ENCODE results near the gene LRRC18.

DNA sequence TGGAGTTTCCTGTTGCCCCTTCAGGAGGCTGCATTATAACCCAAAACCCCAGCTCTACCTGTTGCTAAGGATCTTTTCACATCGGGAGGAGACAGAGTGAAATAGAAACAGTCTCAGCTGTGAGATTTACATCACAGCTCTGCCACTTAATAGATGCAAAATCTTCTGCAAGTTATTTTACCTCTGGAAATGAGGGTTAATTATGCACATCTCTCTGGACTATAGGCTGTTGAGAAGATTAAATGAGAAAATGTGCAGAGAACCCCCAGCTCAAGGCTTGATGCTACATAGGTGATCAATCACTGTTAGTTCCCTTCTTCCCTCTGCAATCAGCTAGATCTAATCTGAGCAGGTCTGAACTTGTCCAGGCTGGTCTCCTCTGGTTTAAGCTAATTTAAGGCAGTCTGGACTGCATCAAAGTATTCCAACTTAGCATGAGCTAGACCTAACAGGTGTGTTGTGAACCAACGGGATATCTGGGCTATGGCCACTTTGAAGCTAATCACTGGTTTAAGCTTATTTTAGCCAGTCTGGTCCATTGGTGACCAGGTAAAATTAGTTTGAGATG lies 8.9 kb upstream of the LRRC18 start:
- TF ChIP-seq, protein P1, sequence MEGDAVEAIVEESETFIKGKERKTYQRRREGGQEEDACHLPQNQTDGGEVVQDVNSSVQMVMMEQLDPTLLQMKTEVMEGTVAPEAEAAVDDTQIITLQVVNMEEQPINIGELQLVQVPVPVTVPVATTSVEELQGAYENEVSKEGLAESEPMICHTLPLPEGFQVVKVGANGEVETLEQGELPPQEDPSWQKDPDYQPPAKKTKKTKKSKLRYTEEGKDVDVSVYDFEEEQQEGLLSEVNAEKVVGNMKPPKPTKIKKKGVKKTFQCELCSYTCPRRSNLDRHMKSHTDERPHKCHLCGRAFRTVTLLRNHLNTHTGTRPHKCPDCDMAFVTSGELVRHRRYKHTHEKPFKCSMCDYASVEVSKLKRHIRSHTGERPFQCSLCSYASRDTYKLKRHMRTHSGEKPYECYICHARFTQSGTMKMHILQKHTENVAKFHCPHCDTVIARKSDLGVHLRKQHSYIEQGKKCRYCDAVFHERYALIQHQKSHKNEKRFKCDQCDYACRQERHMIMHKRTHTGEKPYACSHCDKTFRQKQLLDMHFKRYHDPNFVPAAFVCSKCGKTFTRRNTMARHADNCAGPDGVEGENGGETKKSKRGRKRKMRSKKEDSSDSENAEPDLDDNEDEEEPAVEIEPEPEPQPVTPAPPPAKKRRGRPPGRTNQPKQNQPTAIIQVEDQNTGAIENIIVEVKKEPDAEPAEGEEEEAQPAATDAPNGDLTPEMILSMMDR (IDR thresholded peaks at IDR 0.05): no peak
- no peak for TF ChIP-seq EZH2 (IDR thresholded peaks at IDR 0.05; ENCODE audit: borderline replicate concordance, insufficient read depth, low read depth, low read length, poor library complexity, severe bottlenecking)
